ENCODE measurements around the gene ZNF736.

- no peak for TF ChIP-seq CTCF (IDR thresholded peaks at IDR 0.05)
- no peak for TF ChIP-seq POLR2A (IDR thresholded peaks at IDR 0.05)
Measured at GRCh38 chr7:64312826-64313225, 935 bp upstream of the ZNF736 start.

Data from adrenal gland (tissue), 5 donors.